HepG2 (cell line): ENCODE data around the gene TFE3. TPM values are rescaled to one million over a fixed set of nuclear protein-coding genes. Genes with fewer than 3 reads are reported as not detected.

ENCODE experiments used
- ELK4 ChIP-seq: sonication (generic); formaldehyde crosslinking; IDR thresholded peaks from 2 replicates; pipeline ENCODE4 v1.9.0; 2021; ENCODE audit warnings: missing genetic modification reagents, borderline replicate concordance
- HMGXB4 ChIP-seq, 2 experiments: sonication (generic) in 1 of 2; formaldehyde crosslinking in 1 of 2; IDR thresholded peaks; 2 replicates each; pipeline versions ENCODE4 v1.4.0 to v1.6.1; 2018 to 2020; ENCODE audit warnings: missing genetic modification reagents in 2 of 2, borderline replicate concordance in 1 of 2, low read depth in 1 of 2, mild to moderate bottlenecking in 1 of 2, missing biosample characterization in 1 of 2
- NFIB ChIP-seq: sonication (generic); formaldehyde crosslinking; IDR thresholded peaks from 2 replicates; pipeline ENCODE4 v1.9.0; 2021; ENCODE audit warnings: missing genetic modification reagents, mild to moderate bottlenecking, borderline replicate concordance
- ONECUT2 ChIP-seq: sonication (generic); formaldehyde crosslinking; IDR thresholded peaks from 2 replicates; pipeline ENCODE4 v1.4.0; 2020; ENCODE audit warnings: missing genetic modification reagents
- ZNF317 ChIP-seq: sonication (generic); formaldehyde crosslinking; IDR thresholded peaks from 2 replicates; pipeline ENCODE4 v1.5.0; 2020; ENCODE audit warnings: mild to moderate bottlenecking, missing genetic modification reagents
- ZNF362 ChIP-seq: sonication (generic); formaldehyde crosslinking; IDR thresholded peaks from 2 replicates; pipeline ENCODE4 v1.4.0; 2020; ENCODE audit warnings: missing genetic modification reagents, mild to moderate bottlenecking, borderline replicate concordance
- ZNF558 ChIP-seq: sonication (generic); formaldehyde crosslinking; IDR thresholded peaks from 2 replicates; pipeline ENCODE4 v1.9.0; 2022; ENCODE audit warnings: mild to moderate bottlenecking, missing genetic modification reagents, borderline replicate concordance
- ZNF768 ChIP-seq: sonication (generic); formaldehyde crosslinking; IDR thresholded peaks from 2 replicates; pipeline ENCODE4 v1.4.0; 2020; ENCODE audit warnings: missing genetic modification reagents
- polyA plus RNA-seq, 8 experiments: library from polyadenylated mRNA; depleted of rRNA in 3 of 8; stranded (reverse) in 7 of 8; unstranded in 1 of 8; fragments of >200 nt; fragmentation: Illumina TruSeq in 4 of 8; extraction: Trizol in 4 of 8; gene quantifications; 2 replicates each; pipeline versions ENCODE4 v1.2.1 to v1.2.3, GENCODE V29; 2011 to 2016; ENCODE audit warnings: low read depth in 4 of 8, missing spikeins in 1 of 8, mixed read lengths in 1 of 8; ENCODE audit not compliant: insufficient read depth in 1 of 8
- total RNA-seq, 5 experiments: library from RNA; depleted of rRNA; stranded (reverse); fragments of >200 nt; fragmentation: Illumina TruSeq; extraction: Trizol; gene quantifications; 2 replicates each; pipeline ENCODE4 v1.2.3, GENCODE V29; 2016; ENCODE audit warnings: low read depth in 1 of 5

TFE3 gene
- total and polyA plus RNA-seq, 2 of the 13 experiments (the other 11 are each of a cell fraction or from before 2014, with no cell fraction given): 8.3 to 12.3 TPM

GRCh38 chrX:49069038-49069437 lies 25.9 kb upstream of the TFE3 start (continued):
- TF ChIP-seq NFIB (no peak), ZNF317 (CRISPR knock-in tag) (no peak), ELK4 (CRISPR knock-in tag) (no peak), ONECUT2 (CRISPR knock-in tag) (no peak), ZNF558 (no peak), ZNF768 (CRISPR knock-in tag) (no peak), HMGXB4 (CRISPR knock-in tag; IDR thresholded peaks at IDR 0.05; ENCODE audit: borderline replicate concordance in 1 of 2, low read depth in 1 of 2) (no peak), ZNF362 (CRISPR knock-in tag) (no peak)
